ENCODE data around the gene COL4A1. TPM values are rescaled to one million over a fixed set of nuclear protein-coding genes. Genes with fewer than 3 reads are reported as not detected.

COL4A1 gene
- total and polyA plus RNA-seq, 2 donors from 2014 or later = 53.0 to 218 TPM

- H3K9me3 ChIP-seq (ENCODE audit: control insufficient read depth in 2 of 3, insufficient read depth in 1 of 3, low read length in 3 of 3) = no peaks in the 10 kb centered on the region
- peak overlapping the region in 1 of 3 donors; percentile 34 for H3K9ac ChIP-seq (ENCODE audit: low read length in 3 of 3)
- H3K36me3 ChIP-seq (ENCODE audit: control insufficient read depth in 2 of 3, insufficient read depth in 3 of 3, low read length in 3 of 3) = peaks cover 5 to 20% (median 6%) of the 10 kb centered on the region in 3 donors
- DNase-seq (no peak), FAIRE-seq (no peak)
- peaks cover 0 to 23% (median 15%) of the 10 kb centered on the region in 3 donors for H3K4me1 ChIP-seq (ENCODE audit: control insufficient read depth in 2 of 3, insufficient read depth in 2 of 3, low read depth in 1 of 3, low read length in 3 of 3)
- H3K4me3 ChIP-seq (ENCODE audit: low read length in 3 of 3) = no peak overlapping the region
- no peaks in the 10 kb centered on the region for H3K27me3 ChIP-seq (ENCODE audit: control insufficient read depth, insufficient read depth, low read length)
- TF ChIP-seq CTCF (IDR thresholded peaks at IDR 0.05; ENCODE audit: borderline replicate concordance, extremely low read depth, insufficient read depth) = no peak
- intact Hi-C loops (cut with DNase I) = no loop called here
- peak overlapping the region; percentile 49 to 84 for H3K27ac ChIP-seq (ENCODE audit: low read depth in 2 of 2, low read length in 2 of 2)
Observed at GRCh38 chr13:110216006-110216397, 91.0 kb downstream of the COL4A1 start.

GRCh38 chr13:110215606-110216005 lies 91.4 kb downstream of the COL4A1 start:
- peak overlapping the region in 1 of 3 donors; percentile 34 for H3K9ac ChIP-seq (ENCODE audit: low read length in 3 of 3)
- H3K27ac ChIP-seq (ENCODE audit: low read depth in 2 of 2, low read length in 2 of 2) = peak overlapping the region; percentile 49 to 84
- peaks cover 6 to 24% (median 8%) of the 10 kb centered on the region in 3 donors for H3K36me3 ChIP-seq (ENCODE audit: control insufficient read depth in 2 of 3, insufficient read depth in 3 of 3, low read length in 3 of 3)
- TF ChIP-seq CTCF (IDR thresholded peaks at IDR 0.05; ENCODE audit: borderline replicate concordance, extremely low read depth, insufficient read depth) = no peak
- no peak for FAIRE-seq
- DNase-seq = no peak
- intact Hi-C loops (cut with DNase I) = no loop called here
- H3K4me1 ChIP-seq (ENCODE audit: control insufficient read depth in 2 of 3, insufficient read depth in 2 of 3, low read depth in 1 of 3, low read length in 3 of 3) = peaks cover 0 to 23% (median 15%) of the 10 kb centered on the region in 3 donors
- H3K27me3 ChIP-seq (ENCODE audit: control insufficient read depth, insufficient read depth, low read length) = no peaks in the 10 kb centered on the region
- no peaks in the 10 kb centered on the region for H3K9me3 ChIP-seq (ENCODE audit: control insufficient read depth in 2 of 3, insufficient read depth in 1 of 3, low read length in 3 of 3)
- H3K4me3 ChIP-seq (ENCODE audit: low read length in 3 of 3) = no peak overlapping the region

- Histone ChIP-seq H3K27me3 (ENCODE audit: control insufficient read depth, insufficient read depth, low read length) (no peaks in the 10 kb centered on the region), H3K36me3 (ENCODE audit: control insufficient read depth in 2 of 3, insufficient read depth in 3 of 3, low read length in 3 of 3) (peaks cover 6 to 31% (median 10%) of the 10 kb centered on the region in 3 donors), H3K9me3 (ENCODE audit: control insufficient read depth in 2 of 3, insufficient read depth in 1 of 3, low read length in 3 of 3) (no peaks in the 10 kb centered on the region), H3K4me3 (ENCODE audit: low read length in 3 of 3) (no peak overlapping the region), H3K27ac (ENCODE audit: low read depth in 2 of 2, low read length in 2 of 2) (peak overlapping the region in 1 of 2 donors; percentile 5), H3K4me1 (ENCODE audit: control insufficient read depth in 2 of 3, insufficient read depth in 2 of 3, low read depth in 1 of 3, low read length in 3 of 3) (peaks cover 0 to 23% (median 15%) of the 10 kb centered on the region in 3 donors), H3K9ac (ENCODE audit: low read length in 3 of 3) (no peak overlapping the region)
- DNase-seq (no peak), FAIRE-seq (no peak)
- intact Hi-C loops (cut with DNase I) = no loop called here
- TF ChIP-seq CTCF (IDR thresholded peaks at IDR 0.05; ENCODE audit: borderline replicate concordance, extremely low read depth, insufficient read depth) = no peak
Observed at GRCh38 chr13:110214637-110215036, 92.3 kb downstream of the COL4A1 start.
